Suprapubic skin (tissue), 4 donors: Measurements from ENCODE around the gene RBMS3.

Source experiments
- EP300 ChIP-seq: sonication (generic); formaldehyde crosslinking; IDR thresholded peaks from one replicate; pipeline ENCODE4 v1.6.1; 2017; ENCODE audit warnings: antibody characterized with exemption
- POLR2A ChIP-seq, 2 donors: fragments of 450-650 bp; IDR thresholded peaks; one replicate each; pipeline ENCODE4 v1.6.1; 2017; ENCODE audit warnings: antibody characterized with exemption in 2 of 2, mild to moderate bottlenecking in 2 of 2, moderate library complexity in 2 of 2
- POLR2AphosphoS5 ChIP-seq, 3 donors: sonication (generic); formaldehyde crosslinking; IDR thresholded peaks; one replicate each; pipeline ENCODE4 v1.6.1; 2017; ENCODE audit warnings: antibody characterized with exemption in 3 of 3
- TF ChIP-seq, protein P1 (sequence below), 2 donors: fragments of 200-600 bp in 1 of 2; fragments of 450-650 bp in 1 of 2; sonication (generic) in 1 of 2; IDR thresholded peaks; one replicate each; pipeline ENCODE4 v1.5.1; 2016 to 2019; ENCODE audit warnings: antibody characterized with exemption in 2 of 2, mild to moderate bottlenecking in 1 of 2, moderate library complexity in 1 of 2

DNA sequence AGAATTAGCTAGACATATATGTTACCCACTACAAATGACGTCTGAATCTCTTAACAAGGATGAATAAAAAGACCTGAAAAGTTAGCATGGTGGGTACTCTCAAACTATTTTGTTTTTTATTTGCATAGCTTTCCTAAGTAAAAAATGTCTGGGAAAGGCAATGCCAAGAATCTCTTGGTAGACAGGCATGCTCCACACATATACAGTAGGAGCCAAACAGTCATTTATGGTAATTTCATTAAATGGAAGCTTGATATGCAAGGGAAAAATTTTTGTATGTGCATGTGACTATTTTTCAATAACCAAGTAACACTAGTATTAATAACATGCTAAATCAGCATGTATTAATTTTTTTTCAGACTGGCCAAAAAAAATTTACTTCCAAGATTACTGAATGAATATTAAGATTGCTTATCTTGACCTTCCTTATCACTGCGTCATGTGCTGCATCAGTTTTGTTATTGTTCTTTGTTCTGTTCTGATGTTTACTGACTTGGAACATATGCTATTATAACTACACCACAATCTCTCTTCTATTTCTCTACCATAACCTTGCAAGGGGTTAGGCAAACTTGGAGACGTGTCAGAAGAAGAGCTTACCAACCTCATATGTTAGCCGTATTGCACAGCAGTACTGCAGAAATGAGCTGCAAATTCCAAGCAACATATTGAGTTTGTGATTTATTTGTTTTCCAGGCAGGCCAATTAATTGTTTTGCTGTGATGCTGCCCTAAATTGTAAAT lies 255.3 kb downstream of the RBMS3 start:
- TF ChIP-seq, protein P1, sequence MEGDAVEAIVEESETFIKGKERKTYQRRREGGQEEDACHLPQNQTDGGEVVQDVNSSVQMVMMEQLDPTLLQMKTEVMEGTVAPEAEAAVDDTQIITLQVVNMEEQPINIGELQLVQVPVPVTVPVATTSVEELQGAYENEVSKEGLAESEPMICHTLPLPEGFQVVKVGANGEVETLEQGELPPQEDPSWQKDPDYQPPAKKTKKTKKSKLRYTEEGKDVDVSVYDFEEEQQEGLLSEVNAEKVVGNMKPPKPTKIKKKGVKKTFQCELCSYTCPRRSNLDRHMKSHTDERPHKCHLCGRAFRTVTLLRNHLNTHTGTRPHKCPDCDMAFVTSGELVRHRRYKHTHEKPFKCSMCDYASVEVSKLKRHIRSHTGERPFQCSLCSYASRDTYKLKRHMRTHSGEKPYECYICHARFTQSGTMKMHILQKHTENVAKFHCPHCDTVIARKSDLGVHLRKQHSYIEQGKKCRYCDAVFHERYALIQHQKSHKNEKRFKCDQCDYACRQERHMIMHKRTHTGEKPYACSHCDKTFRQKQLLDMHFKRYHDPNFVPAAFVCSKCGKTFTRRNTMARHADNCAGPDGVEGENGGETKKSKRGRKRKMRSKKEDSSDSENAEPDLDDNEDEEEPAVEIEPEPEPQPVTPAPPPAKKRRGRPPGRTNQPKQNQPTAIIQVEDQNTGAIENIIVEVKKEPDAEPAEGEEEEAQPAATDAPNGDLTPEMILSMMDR (IDR thresholded peaks at IDR 0.05), result no peak
- TF ChIP-seq POLR2AphosphoS5 (IDR thresholded peaks at IDR 0.05) (no peak), POLR2A (IDR thresholded peaks at IDR 0.05) (no peak), EP300 (no peak)
